ENCODE measurements around the gene MINDY4.
"Not testable (repeated sequence)": the region's sequence is repeated elsewhere in the genome, so short reads cannot be mapped to it uniquely, and the experiment has no call there.

MINDY4 gene

GRCh38 chr7:30805931-30806330, 34.7 kb downstream of the MINDY4 start:
- DNase-seq: no peak

- not testable (repeated sequence) for DNase-seq
These were observed 36.3 kb downstream of the MINDY4 start for GRCh38 chr7:30807477-30807876.

GRCh38 chr7:30807941-30808340, 36.7 kb downstream of the MINDY4 start:
- not testable (repeated sequence) for DNase-seq

GRCh38 chr7:30810986-30811385, 39.8 kb downstream of the MINDY4 start:
- DNase-seq: no peak

GRCh38 chr7:30812676-30813075, 41.5 kb downstream of the MINDY4 start:
- DNase-seq: no peak

GRCh38 chr7:30813466-30813865, 42.2 kb downstream of the MINDY4 start:
- no peak for DNase-seq

- DNase-seq: no peak
These were observed 43.6 kb downstream of the MINDY4 start for GRCh38 chr7:30814700-30815387.

GRCh38 chr7:30815388-30815854, 44.2 kb downstream of the MINDY4 start:
- DNase-seq: no peak

- no peak for DNase-seq
These were observed 44.9 kb downstream of the MINDY4 start for GRCh38 chr7:30815951-30816644.

GRCh38 chr7:30816645-30817370, 45.6 kb downstream of the MINDY4 start:
- no peak for DNase-seq

GRCh38 chr7:30817371-30817767, 46.2 kb downstream of the MINDY4 start:
- no peak for DNase-seq

- DNase-seq: no peak
These were observed 53.9 kb downstream of the MINDY4 start for GRCh38 chr7:30824821-30825720.

GRCh38 chr7:30826181-30826580, 55.0 kb downstream of the MINDY4 start:
- no peak for DNase-seq

- no peak for DNase-seq
These were observed 57.4 kb downstream of the MINDY4 start for GRCh38 chr7:30828591-30828990.

GRCh38 chr7:30829471-30829870, 58.3 kb downstream of the MINDY4 start:
- DNase-seq: no peak

GRCh38 chr7:30831227-30831626, 60.0 kb downstream of the MINDY4 start:
- no peak for DNase-seq

- no peak for DNase-seq
These were observed 60.7 kb downstream of the MINDY4 start for GRCh38 chr7:30831936-30832335.

GRCh38 chr7:30834017-30834674, 62.9 kb downstream of the MINDY4 start:
- not testable (repeated sequence) for DNase-seq

- no peak for DNase-seq
These were observed 64.2 kb downstream of the MINDY4 start for GRCh38 chr7:30835396-30835915.

- no peak for DNase-seq
These were observed 65.8 kb downstream of the MINDY4 start for GRCh38 chr7:30836991-30837390.

- DNase-seq: no peak
These were observed 66.4 kb downstream of the MINDY4 start for GRCh38 chr7:30837581-30837980.

- DNase-seq: no peak
These were observed 66.8 kb downstream of the MINDY4 start for GRCh38 chr7:30838008-30838407.

Measured in NCI-H187 treated with DMSO at 0.1 percent for 48 hours (cell line).